HPDE6-E6E7 (cell line): ENCODE results near the gene EXT2.

Experiments used
- DNase-seq: peaks from one replicate; pipeline ENCODE4 v3.0.0; 2011; ENCODE audit warnings: missing footprints; ENCODE audit errors: extremely low spot score

EXT2 gene

GRCh38 chr11:44243086-44243485 is 147.6 kb downstream of the EXT2 start:
- DNase-seq = no peak

- DNase-seq = no peak
These were observed 148.3 kb downstream of the EXT2 start for GRCh38 chr11:44243595-44244343.

GRCh38 chr11:44244639-44245310 is 149.3 kb downstream of the EXT2 start:
- no peak for DNase-seq

- DNase-seq = no peak
These were observed 151.2 kb downstream of the EXT2 start for GRCh38 chr11:44246726-44247125.

GRCh38 chr11:44247508-44247907 is 152.0 kb downstream of the EXT2 start:
- no peak for DNase-seq

GRCh38 chr11:44248109-44248508 is 152.6 kb downstream of the EXT2 start:
- no peak for DNase-seq

- DNase-seq = no peak
These were observed 154.9 kb downstream of the EXT2 start for GRCh38 chr11:44250421-44250820.

- no peak for DNase-seq
These were observed 157.6 kb downstream of the EXT2 start for GRCh38 chr11:44252999-44253602.

- DNase-seq = peak; percentile 22
These were observed 160.1 kb downstream of the EXT2 start for GRCh38 chr11:44255406-44256071.

- DNase-seq = no peak
These were observed 161.3 kb downstream of the EXT2 start for GRCh38 chr11:44256673-44257291.

- DNase-seq = no peak
These were observed 162.1 kb downstream of the EXT2 start for GRCh38 chr11:44257338-44258189.

- DNase-seq = no peak
These were observed 162.7 kb downstream of the EXT2 start for GRCh38 chr11:44258190-44258489.

GRCh38 chr11:44258839-44259420 is 163.5 kb downstream of the EXT2 start:
- no peak for DNase-seq

- DNase-seq = no peak
These were observed 164.6 kb downstream of the EXT2 start for GRCh38 chr11:44260081-44260480.

- no peak for DNase-seq
These were observed 166.5 kb downstream of the EXT2 start for GRCh38 chr11:44261800-44262591.

GRCh38 chr11:44263738-44264437 is 168.4 kb downstream of the EXT2 start:
- DNase-seq = no peak

- DNase-seq = no peak
These were observed 168.9 kb downstream of the EXT2 start for GRCh38 chr11:44264438-44264749.

- no peak for DNase-seq
These were observed 169.3 kb downstream of the EXT2 start for GRCh38 chr11:44264761-44265160.

GRCh38 chr11:44266056-44266780 is 170.7 kb downstream of the EXT2 start:
- DNase-seq = no peak
